HG03571 (cell line): Measurements from ENCODE around the gene MAP3K21.

ENCODE experiments used
- ATAC-seq: cut with Tn5 transposase; IDR thresholded peaks from one replicate; pipeline ENCODE4 v1.9.1; 2021; ENCODE audit not compliant: unreplicated experiment

The MAP3K21 gene

DNA sequence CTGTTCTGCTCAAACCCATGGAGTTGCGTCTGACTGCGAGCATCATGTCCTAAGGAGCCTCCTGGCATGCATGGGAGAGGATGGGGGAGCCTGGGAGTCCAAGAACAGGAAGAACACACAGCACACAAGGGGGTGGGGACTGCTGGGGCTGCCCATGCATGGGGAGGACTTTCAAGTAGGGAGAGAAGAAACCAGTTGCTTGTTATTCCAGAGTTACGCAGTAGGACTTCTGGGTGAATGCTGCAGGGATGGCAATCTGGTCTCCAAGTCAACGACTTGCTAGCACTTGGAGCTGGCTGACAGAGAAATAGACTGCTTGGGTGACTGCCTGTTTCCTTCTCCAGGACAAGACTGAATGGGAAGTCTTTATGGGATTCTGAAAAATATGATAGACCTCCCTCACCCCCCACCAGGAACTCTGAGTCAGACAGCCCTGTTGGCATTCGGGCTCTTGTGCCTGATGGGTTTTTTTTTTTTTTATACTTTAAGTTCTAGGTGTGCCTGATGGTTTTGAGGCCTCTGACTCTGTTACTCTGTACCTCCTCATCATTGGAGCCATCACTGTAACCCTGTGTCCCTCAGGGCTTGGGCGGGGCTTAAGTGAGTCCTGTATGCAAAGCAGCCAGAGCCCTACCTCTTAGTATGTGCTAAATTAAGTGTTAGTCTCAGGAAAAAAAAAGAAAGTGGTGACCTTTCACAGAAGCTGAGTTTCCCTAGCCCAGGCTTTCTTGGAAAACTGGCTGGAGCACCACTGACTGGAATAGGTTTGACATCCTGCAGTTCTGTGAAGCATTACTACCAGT, 30.3 kb downstream of the MAP3K21 start:
- ATAC-seq, result no peak

DNA sequence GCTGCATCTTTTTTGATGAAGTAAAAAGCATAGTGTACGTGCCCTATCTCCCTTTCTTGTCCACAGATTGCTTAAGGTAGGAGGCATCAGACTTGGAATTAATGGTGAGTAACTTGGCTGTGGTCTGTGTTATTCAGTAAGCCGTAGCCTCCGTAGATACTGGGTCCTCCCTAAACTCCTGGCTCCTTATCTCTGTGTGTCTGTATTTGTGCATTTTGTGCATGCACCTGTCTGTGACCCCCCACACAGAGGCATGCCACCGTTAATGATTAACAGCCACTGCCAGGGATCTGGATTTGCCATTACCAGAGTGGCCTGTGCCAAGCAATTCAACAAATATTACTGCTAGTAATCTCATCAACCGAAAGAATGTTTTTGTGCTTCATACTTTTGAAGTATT, 31.9 kb downstream of the MAP3K21 start:
- ATAC-seq, result no peak

DNA sequence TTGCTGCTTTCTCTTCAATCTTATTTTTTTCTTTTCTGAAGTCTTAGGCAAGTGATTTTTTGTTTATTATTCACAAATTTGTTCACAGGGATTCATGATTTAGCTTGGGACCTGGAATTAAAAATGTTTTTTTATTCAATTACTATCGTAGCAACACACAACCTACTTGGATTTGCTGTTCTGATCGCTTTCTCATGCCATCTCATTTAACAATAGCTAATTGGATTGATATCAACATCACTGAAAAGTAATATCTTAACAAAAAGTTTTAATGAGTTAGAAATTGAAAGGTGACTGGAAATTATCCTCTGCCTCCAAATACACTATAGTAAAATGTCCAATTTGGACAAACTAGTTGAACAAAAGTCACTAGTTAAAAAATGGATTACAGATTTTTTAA, 32.4 kb downstream of the MAP3K21 start:
- no peak for ATAC-seq

DNA sequence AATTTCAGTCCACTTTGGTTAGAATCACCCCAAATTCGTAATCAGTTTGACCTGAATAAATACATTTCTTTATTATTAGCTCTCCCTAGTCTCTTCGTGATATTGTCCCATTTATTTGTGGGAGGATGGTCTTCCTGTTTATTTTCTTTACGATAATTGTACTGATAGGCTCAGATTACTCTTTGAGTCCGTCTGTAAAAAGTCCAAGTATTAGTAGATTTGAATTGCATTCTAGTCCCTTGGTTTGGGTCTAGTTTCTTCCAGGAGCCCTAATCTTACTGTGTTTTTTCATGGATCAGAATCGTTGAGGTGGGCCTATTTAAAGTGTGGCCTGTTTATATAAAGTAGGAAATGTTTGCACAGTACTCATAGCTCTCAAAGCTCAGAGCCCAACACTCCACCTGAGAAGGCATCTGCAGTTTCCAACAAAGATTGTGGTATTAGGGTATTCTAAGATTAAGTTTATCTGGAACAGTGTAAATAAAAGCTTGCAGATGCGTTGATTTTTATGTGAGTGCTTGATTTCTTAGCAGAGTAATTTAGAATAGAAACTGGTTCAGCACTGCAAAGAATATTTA, 33.1 kb downstream of the MAP3K21 start:
- ATAC-seq, result no peak

DNA sequence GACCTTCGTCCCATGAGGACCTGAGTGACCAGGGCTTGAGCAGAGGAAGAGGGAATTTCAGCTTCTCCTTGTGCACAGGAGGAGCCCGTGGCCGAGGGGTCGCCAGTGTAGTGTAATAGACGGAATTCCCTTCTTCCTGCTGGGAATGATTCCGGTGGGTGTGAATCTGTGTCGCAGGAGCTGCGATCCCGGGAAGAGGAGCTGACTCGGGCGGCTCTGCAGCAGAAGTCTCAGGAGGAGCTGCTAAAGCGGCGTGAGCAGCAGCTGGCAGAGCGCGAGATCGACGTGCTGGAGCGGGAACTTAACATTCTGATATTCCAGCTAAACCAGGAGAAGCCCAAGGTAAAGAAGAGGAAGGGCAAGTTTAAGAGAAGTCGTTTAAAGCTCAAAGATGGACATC, 34.4 kb downstream of the MAP3K21 start:
- ATAC-seq, result no peak

DNA sequence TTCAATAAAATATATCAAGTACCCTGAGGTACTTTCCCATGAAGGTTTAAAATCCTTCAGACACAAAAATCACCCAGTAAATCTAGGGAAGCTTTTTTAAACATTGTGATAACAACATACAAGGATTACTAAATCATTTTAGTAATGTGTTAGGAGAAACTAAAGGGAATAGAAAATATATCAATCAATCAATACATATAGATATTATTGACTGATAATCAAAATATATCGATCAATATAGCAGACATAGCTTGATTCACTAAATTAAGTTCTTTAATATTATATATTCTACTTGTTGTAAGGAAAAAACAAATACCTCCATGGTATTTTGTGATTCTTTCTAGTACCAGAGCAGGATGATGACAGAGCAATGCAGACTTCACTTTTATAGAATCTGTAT, 35.2 kb downstream of the MAP3K21 start:
- no peak for ATAC-seq

DNA sequence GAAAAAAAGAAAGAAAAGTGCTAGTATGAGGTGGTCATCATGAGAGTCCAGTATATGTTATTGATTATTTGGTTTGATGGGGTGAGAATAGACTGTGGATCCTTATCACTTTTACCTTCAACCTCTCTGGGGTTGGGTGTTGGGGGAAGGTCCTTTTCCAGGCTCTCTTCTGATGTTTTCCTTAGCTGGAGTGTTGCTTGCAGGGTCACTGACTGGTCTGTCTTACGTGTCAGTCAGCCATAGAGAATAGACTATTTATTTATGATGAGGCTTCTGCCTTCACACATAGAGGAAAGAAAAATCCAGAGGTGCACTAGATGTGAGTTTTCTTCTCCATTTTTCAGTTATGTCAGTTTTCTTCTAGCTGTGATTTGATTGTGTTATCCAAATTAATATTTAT, 36.5 kb downstream of the MAP3K21 start:
- no peak for ATAC-seq

DNA sequence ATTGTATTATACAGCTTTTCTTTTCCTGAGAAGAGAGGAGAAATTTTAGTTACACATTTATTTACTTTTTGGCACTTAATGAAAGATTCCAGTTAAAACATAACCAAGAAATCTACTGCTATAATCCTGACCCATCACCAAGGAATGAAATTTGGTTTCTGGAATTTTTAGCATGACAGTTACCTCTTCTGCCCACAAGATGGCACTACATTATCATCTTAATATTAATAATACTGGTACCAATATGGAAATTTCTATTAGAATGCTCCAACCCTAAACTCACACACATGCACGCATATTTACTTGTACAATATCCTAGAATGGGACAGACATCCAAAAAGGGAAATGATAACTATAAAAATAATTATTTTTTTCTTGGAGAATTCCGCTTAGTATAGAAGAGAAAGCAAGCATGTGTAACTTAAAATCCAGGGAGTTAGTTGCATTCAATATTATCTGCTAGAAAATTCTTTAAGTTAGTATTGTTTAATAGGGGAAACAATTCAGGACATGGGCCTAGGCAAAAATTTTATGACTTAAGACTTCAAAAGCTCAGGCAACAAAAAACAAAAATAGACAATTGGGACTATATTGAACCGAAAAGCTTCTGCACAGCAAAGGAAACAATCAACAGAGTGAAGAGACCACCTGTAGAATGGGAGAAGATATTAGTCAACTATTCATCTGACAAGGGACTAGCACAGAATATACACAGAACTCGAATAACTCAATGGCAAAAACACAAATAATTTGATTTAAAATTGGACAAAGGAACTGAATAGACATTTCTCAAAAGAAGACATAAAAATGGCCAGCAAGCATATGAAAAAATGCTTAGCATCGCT, 37.4 kb downstream of the MAP3K21 start:
- no peak for ATAC-seq

DNA sequence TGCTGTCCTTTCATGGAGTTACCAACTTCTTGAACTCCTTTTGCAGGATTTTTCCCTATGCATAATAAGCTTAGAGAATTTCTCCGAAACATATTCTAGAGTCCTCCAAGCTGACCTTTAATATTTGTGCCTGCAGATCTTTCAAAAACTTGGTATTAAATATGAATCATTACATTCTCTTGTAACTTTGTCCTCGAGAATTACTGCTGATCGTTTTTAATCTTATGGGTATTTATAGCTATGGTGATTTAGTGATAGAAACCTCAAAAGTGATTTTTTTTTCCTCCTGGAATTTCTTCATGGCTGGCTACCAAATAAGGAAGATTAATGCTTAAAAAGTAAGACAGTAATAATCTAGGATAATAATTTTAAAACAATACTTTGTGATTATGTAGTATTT, 39.1 kb downstream of the MAP3K21 start:
- ATAC-seq, result no peak

DNA sequence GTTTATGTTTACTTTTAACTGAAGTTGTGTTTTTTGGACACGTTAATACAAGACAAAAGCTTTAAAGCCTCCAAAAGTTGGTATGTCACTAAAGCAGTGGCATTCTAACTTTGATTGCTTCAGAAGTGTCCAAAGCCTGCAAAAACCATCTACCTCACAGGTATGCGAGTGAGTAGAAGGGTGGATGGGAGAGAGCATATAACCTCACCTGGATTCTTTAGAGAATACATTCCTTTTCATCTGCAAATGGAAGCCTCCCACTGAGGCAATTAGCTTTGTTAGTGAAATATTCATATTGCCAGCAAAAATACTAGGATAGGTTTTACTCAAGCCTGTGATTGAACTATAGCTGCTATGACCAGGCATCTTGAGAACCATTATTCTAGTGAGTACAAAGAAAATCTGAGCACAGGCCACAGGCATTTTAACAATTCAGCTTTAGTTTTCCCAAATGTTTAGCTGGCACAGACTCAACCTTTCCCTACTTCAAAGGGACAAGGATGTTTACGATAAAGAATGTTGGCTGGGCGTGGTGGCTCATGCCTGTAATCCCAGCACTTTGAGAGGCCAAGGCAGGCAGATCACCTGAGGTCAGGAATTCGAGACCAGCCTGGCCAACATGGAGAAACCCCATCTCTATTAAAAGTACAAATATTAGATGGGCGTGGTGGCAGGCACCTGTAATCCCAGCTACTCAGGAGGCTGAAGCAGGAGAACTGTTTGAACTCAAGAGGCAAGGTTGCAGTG, 39.7 kb downstream of the MAP3K21 start:
- no peak for ATAC-seq

DNA sequence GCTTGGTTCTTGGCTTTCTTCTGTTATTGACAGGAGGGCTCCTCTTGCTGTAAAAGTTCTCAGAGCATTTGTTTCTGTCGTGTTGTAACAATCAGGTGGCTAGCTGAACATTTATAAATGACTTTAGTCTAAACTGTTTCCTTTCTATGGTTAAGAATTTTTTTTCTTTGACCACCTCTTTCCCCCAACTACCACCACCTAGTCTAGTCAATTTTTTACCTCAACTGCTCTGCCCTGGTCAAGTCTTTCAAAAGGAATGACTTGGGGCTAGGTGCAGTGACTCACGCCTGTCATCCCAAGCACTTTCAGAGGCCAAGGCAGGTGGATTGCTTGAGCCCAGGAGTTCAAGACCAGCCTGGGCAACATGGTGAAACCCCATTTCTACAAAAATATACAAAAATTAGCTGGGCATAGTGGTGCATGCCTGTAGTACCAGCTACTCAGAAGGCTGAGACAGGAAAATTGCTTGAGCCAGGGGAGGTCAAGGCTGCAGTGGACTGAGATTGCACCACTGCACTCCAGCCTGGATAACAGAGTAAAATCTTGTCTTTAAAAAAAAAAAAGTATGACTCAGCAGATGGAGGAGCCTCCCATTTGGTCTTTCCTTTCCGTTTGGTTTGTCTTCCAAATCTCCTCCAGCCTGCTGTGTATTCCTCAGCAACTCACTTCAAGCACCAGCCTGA, 40.7 kb downstream of the MAP3K21 start:
- no peak for ATAC-seq

DNA sequence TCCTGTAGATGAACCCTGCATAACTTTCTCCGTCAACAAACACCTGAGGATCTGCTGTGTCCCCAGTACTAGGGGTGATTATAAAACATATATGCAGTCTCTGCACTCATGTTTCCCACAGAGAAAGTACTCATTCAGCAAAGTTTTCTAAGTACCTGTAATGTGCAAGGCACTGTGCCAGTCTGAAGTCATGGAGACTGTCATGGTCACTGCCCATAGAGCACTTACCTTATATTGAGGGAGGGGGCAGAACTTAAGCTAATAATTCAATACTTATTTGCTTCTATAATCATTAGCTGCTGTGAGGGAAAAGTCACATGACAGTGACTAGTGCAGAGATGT, 41.2 kb downstream of the MAP3K21 start:
- ATAC-seq, result no peak

DNA sequence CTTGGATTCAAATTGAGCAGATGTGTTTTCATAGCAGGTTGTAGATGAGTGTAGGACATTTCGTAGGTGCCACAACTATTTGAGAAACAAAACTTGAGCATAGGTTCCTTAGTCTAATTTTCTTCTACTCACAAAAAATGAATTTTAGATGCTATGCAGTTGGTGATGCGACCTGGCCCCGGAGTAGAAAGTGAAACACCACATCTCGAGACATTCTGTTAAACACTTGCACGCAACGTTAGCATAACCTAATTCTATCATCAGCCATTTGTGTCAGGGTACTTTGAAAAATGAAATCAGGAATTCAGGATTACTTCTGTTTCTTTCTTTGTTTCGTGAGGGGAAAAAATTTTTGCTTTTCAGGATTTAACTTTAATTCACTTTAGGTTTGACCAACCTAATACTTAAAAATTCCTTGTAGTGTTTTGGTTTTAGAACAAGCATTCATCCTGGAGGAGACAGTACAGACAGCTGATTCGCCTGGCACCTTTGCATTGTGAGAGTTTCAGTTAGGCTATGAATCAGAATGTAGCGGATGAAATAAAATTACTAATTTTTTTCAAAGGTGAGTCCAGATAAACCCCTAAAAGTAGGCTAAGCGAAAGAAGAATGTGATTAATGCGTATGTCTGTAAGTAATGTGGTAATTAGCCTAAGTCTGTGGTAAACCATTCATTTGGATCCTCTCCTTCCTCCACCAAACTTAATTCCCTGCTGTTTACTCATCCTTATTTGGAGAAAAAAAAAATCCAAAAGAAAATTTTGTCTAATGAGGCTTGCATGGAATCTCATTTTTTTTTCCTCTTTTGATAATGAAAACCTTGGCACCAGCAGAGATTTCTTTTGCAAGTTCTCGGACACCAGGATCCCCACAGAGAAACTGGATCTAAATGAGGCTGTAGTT, 44.9 kb downstream of the MAP3K21 start:
- ATAC-seq, result no peak

DNA sequence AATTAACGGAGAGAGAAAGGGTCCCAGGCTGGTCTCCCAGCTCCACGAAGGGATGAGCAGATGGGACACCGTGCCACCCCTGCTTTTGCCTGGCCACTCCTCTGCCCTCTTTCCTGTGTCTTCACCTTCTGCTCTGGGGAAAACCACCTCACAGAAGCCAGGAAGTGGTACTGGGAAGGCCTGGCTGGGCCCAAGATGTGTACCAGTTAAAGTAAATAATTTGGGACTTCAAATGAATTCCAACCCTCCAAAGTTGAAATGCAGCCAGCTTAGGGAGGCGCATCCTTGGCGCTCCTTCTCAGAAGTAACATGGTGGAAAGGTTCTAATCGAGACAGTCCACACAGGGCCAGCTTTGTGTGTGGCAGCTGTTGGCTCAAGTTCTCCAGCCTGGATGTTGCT, 45.7 kb downstream of the MAP3K21 start:
- ATAC-seq, result no peak

DNA sequence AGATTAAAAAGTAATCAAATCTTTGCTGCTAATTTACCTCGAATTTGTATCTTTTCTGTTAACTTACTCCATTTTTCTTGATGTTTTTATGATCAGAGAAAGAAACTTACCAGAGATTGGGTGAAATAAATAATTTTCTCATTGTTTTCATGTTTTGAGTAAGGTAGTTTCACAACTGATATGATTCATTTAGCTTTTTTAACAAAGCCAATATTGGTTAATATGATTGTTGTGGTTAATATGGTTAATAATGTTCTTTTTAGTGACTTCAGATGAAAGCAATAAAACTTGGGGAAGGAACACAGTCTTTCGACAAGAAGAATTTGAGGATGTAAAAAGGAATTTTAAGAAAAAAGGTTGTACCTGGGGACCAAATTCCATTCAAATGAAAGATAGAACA, 48.1 kb downstream of the MAP3K21 start:
- no peak for ATAC-seq

DNA sequence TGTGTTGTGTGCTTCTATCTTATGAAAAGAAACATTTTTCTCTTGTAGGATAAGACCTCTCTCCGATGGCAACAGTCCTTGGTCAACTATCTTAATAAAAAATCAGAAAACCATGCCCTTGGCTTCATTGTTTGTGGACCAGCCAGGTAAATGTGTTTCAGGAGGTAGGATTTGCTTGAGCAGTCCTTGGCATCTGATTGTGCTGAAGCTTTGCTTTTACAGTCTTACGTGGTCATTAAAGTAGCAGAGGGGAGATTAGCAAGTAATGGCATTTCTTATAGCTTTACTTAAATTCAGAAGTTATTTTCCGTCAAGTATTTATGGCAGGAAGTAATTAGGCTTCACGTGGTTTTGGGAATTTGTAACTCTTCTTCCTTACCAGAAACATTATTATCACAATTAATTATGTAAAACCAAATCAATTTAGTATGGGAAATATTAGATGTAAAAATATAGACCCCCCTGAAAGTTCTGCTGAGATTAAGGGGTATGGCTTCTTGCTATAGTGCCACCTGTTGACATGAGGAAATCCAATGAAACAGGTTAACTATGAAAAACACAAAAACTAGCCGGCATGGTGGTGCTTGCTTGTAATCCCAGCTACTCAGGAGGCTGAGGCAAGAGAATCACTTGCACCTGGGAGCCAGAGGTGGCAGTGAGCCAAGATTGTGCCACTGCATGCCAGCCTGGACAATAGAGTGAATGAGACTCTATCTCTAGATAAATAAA, 49.0 kb downstream of the MAP3K21 start:
- ATAC-seq, result no peak

DNA sequence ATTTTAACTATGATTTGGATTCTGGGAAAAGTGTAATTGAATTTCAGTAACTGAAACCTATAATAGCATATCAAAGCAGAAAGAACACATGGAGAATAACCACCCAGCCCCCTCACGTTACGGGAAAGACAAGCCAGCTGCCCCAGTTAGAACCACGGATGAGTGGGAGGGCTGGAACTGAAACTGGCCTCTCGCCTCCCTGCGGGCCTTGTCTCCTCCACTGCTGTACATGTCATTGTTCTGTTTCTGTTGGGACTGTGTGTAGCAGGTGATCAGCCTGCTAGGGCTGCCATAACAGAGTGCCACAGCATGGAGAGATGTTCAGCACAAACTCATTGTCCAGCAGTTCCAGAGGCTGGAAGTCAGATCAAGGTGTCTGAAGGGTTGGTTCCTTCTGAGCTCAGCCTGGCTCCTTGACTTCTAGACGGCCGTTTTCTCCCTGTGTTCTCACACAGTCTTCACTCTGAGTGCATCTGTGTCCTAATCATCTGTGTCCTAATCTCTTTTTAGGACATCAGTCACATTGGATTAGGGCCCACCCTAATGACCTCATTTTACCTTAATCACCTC, 52.4 kb downstream of the MAP3K21 start:
- ATAC-seq, result no peak

DNA sequence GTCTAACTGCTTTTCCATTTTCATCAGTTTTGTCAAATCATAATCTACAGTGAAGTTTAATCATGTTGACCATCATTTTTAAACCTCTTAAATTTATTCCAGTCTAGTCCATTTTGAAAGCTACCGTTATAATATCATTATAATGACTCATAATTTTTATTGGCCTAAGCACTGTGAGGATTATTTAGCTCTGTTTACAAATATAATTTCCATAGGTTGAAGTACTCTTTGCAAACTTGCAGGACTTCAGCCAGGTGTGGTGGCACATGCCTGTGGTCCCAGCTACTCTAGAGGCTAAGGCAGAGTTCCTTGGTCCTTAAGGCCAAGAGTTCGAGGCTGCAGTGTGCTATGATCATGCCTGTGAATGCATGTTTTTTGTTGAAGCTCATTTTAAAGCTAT, 54.3 kb downstream of the MAP3K21 start:
- ATAC-seq, result no peak

DNA sequence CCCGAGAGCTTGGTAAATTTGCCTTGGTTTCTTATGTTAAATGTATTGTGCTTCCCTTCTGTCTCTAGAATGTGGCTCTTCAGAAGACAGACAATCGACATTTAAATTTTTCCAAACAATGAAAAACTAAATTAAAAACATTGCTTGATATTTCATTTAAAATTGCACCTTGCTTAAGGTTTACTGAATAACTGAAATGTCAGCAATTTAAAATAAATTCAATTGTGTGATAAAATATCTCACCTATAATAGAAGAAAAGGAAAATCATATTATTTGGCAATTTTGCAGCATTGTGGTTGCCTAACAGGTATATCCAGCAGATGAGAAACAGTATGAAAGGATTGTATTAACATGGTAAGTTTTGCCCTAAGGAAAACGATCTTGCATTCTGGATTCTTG, 56.5 kb downstream of the MAP3K21 start:
- ATAC-seq, result no peak
